Activated CD8-positive, alpha-beta memory T cell treated with anti-CD3 and anti-CD28 coated beads, Interleukin-2, amount 10 ng/mL, durations not matched to agents 7 days and 5 days (primary cell): ENCODE measurements around the gene GFAP. TPM values are rescaled to one million over a fixed set of nuclear protein-coding genes. Genes with fewer than 3 reads are reported as not detected.

Source experiments
- ATAC-seq: fragments of 150-1000 bp; cut with Tn5 transposase; one replicate; pipeline ENCODE4 v1.10.0; 2021; ENCODE audit warnings: moderate library complexity
- CTCF ChIA-PET: fragments of 350-600 bp; sonication (Branson Sonifier 250); formaldehyde crosslinking; loops from one replicate; lab custom pipeline; 2021; ENCODE audit warnings: antibody characterized with exemption; lab: Charles Lee
- DNase-seq: peaks from one replicate; pipeline ENCODE4 v3.0.0-alpha.2; 2020
- H3K27ac Mint-ChIP-seq: one replicate; pipeline ENCODE4 v1.8.0; 2021; ENCODE audit warnings: mild to moderate bottlenecking, mixed read lengths
- H3K27me3 Mint-ChIP-seq: one replicate; pipeline ENCODE4 v1.8.0; 2021; ENCODE audit warnings: mixed read lengths
- H3K36me3 Mint-ChIP-seq: one replicate; pipeline ENCODE4 v1.8.0; 2021; ENCODE audit warnings: mild to moderate bottlenecking, mixed read lengths
- H3K4me1 Mint-ChIP-seq: one replicate; pipeline ENCODE4 v1.8.0; 2021; ENCODE audit warnings: mixed read lengths
- H3K4me3 Mint-ChIP-seq: one replicate; pipeline ENCODE4 v1.8.0; 2021; ENCODE audit warnings: mild to moderate bottlenecking, moderate library complexity, mixed read lengths
- H3K9me3 Mint-ChIP-seq: one replicate; pipeline ENCODE4 v1.8.0; 2022; ENCODE audit warnings: low read depth, mixed read lengths
- total RNA-seq, 2 experiments: library from RNA; stranded (reverse); gene quantifications; one replicate each; pipeline ENCODE4 v1.2.3, GENCODE V29; 2021

The GFAP gene
- total RNA-seq, 2 experiments from 2014 or later, result not detected

DNA sequence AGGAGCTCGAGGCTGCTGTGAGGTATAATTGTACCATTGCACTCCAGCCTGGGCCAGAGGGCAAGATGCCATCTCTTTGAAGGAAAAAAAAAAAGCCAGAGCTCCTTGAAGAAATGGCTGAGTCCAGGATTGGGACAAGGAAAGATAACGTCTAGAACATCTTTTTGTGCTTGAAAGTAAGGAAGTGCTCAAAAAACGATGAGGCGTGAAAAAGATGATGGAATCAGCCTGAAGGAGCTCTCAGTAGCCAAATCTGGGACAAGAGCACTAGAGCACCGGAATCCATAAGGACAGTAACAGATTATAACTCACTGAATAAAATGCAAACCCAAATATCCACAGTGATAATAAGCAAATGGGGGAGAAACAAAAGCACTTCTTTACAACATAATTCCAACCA, 38.2 kb downstream of the GFAP start:
- H3K36me3 Mint-ChIP-seq, result peaks cover 44% of the 10 kb centered on the region
- no peak overlapping the region for H3K4me3 Mint-ChIP-seq
- H3K27me3 Mint-ChIP-seq, result no peaks in the 10 kb centered on the region
- no peak overlapping the region for H3K27ac Mint-ChIP-seq
- CTCF ChIA-PET, result interaction anchor here (0.9 to 3.7 kb wide), 4 partner anchors 11 to 99 kb away, joined by 3 to 29 read pairs (median 7); no protein-coding TSS in a partner anchor
- H3K4me1 Mint-ChIP-seq, result no peaks in the 10 kb centered on the region
- no peaks in the 10 kb centered on the region for H3K9me3 Mint-ChIP-seq
- DNase-seq, result no peak
- no peak for ATAC-seq

DNA sequence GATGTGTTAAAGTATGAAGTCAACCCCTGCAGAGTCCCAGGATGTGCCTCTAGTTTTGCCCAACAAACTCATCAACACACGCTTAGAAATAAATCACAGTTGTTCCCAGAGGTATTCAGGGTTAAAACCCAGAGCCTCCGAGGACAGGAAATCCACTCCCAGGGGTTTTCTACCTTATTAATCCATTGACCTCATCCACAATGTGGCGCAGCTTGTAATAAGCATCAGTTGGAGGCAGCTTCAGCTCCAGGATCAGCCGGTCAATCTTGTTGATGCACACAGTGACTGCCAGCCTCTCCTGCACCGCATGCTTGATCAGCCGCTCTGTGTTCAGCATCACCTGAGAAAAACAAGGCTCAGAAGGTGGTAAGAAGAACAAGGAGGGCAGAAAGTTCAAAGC, 39.5 kb downstream of the GFAP start:
- Mint-ChIP-seq H3K27ac (no peak overlapping the region), H3K4me1 (no peaks in the 10 kb centered on the region), H3K9me3 (no peaks in the 10 kb centered on the region), H3K4me3 (no peak overlapping the region), H3K36me3 (peaks cover 44% of the 10 kb centered on the region), H3K27me3 (no peaks in the 10 kb centered on the region)
- CTCF ChIA-PET, result interaction anchor here (3.2 kb wide), 1 partner anchor 11 kb away, joined by 17 read pairs; no protein-coding TSS in a partner anchor
- DNase-seq (no peak), ATAC-seq (no peak)

DNA sequence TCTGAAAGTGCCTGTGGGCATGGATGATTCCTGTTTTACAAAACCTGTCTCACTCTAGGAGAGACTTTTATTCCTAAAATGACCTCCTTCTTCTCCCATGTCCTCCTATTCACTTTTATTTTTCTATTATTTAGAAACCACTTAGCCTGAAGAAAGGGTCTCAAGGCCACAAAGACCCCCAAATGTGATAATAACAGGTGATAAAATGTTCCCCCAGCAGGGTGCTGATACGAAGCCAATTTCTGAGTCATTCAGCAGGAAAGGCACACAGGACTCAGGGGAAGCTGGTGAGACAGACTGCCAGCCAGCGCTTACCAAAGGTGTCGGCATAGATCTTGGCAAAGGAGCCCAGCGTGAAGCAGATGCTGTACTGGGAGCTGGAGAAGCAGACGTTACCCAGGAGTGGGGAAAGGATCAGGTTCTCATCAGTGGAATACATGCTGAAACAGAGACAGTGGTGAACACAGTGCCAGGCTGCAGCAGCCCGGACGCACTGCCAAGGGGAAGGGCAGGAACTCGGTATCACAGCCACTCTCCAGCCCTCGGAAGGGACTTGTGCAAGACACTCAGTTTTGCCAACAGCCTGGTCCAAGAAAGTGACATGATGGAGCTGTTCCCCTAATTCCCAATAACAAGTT, 43.0 kb downstream of the GFAP start:
- no peaks in the 10 kb centered on the region for H3K4me1 Mint-ChIP-seq
- H3K27ac Mint-ChIP-seq, result no peak overlapping the region
- DNase-seq (no peak), ATAC-seq (no peak)
- H3K9me3 Mint-ChIP-seq, result no peaks in the 10 kb centered on the region
- CTCF ChIA-PET, result interaction anchor here (3.2 kb wide), 1 partner anchor 7 kb away, joined by 17 read pairs; no protein-coding TSS in a partner anchor
- no peaks in the 10 kb centered on the region for H3K27me3 Mint-ChIP-seq
- no peak overlapping the region for H3K4me3 Mint-ChIP-seq
- peaks cover 32% of the 10 kb centered on the region for H3K36me3 Mint-ChIP-seq

DNA sequence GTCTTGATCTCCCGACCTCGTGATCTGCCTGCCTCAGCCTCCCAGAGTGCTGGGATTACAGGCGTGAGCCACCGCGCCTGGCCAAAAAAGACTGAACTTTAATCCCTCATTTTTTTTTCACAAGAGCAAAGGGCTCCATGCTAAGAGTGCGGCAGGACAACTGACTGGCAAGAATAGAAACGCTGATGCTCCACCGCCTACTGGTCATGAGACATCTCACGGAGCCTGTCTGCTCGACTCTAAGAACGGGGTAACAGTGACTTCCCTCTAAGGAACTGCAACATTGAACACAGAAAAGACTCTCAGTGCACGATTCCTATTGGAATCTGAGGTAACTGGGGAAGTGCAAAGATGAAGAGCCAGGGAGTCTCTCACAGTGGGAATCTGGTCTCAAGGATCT, 43.7 kb downstream of the GFAP start:
- H3K4me3 Mint-ChIP-seq, result no peak overlapping the region
- no peaks in the 10 kb centered on the region for H3K27me3 Mint-ChIP-seq
- no peak overlapping the region for H3K27ac Mint-ChIP-seq
- no peak for DNase-seq
- H3K36me3 Mint-ChIP-seq, result peaks cover 29% of the 10 kb centered on the region
- ATAC-seq, result no peak
- H3K9me3 Mint-ChIP-seq, result no peaks in the 10 kb centered on the region
- no peaks in the 10 kb centered on the region for H3K4me1 Mint-ChIP-seq
- CTCF ChIA-PET, result no interaction called here

DNA sequence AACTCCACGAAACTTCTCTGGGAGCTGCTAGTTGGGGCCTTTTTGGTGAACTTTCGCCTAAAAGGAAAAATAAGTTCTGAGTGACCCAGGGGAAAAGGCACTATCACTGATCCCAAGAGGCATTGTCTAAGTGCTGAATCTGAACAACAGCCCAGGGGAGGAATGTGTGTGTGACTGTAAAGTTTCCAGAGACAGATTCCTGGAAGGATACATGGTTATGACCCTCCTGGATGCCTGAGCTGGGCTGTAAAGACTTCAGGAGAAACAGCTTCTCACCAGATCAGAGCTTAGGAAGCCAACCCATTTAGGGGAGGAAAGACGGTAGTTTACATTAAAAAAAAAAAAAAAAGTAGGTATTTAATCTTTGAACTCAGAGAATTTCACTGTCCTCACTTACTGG, 47.5 kb downstream of the GFAP start:
- no peak for ATAC-seq
- peaks cover 1% of the 10 kb centered on the region for H3K4me1 Mint-ChIP-seq
- no peak for DNase-seq
- peaks cover 36% of the 10 kb centered on the region for H3K36me3 Mint-ChIP-seq
- no peaks in the 10 kb centered on the region for H3K27me3 Mint-ChIP-seq
- H3K27ac Mint-ChIP-seq, result no peak overlapping the region
- CTCF ChIA-PET, result interaction anchor here (0.7 to 10.8 kb wide), 7 partner anchors 9 to 334 kb away, joined by 3 to 186 read pairs (median 3); no protein-coding TSS in a partner anchor
- H3K9me3 Mint-ChIP-seq, result no peaks in the 10 kb centered on the region
- H3K4me3 Mint-ChIP-seq, result no peak overlapping the region

DNA sequence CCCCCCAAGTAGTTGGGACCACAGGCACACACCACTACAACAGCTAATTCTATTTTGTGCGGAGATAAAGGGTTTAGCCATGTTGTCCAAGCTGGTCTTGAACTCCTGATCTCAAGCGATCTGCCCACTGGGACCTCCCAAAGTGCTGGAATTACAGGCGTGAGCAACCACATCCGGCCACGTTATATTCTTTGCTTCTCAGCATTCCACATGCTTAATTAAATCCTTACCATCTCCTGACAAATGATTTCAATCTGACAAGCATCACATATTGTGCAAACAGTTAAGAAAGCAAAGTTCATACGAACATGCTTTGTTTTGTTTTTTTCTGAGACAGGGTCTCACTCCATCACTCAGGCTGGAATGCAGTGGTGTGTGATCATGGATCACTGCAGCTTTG, 49.4 kb downstream of the GFAP start:
- ATAC-seq (no peak), DNase-seq (no peak)
- CTCF ChIA-PET, result interaction anchor here (0.6 to 10.8 kb wide), 8 partner anchors 8 to 90 kb away, joined by 3 to 186 read pairs (median 9); no protein-coding TSS in a partner anchor
- H3K9me3 Mint-ChIP-seq, result no peaks in the 10 kb centered on the region
- no peak overlapping the region for H3K27ac Mint-ChIP-seq
- no peak overlapping the region for H3K4me3 Mint-ChIP-seq
- no peaks in the 10 kb centered on the region for H3K27me3 Mint-ChIP-seq
- peaks cover 1% of the 10 kb centered on the region for H3K4me1 Mint-ChIP-seq
- peaks cover 34% of the 10 kb centered on the region for H3K36me3 Mint-ChIP-seq

DNA sequence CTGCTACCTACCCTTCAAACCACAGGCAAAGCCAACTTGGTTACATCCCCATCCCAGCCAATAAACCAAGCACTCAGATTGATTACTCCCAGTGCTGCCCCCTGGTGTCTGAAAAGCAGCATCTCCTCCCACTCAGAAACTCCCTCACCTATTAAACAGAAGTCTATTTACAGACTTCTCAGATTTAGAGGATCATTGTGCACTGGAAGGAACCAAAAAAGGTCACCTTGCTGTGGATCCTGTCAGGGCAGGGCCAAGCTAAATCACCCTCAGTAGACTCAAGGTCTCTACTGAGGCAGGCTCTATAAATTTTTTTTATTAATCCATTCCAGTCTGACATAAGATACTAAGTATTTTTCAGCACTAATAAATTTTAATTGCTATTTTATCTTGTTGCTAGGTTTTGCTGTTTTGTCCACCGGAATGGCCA, 50.1 kb downstream of the GFAP start:
- ATAC-seq (peak; percentile 81), DNase-seq (peak; percentile 77)
- no peak overlapping the region for H3K27ac Mint-ChIP-seq
- no peak overlapping the region for H3K4me3 Mint-ChIP-seq
- peaks cover 35% of the 10 kb centered on the region for H3K36me3 Mint-ChIP-seq
- no peaks in the 10 kb centered on the region for H3K9me3 Mint-ChIP-seq
- H3K27me3 Mint-ChIP-seq, result no peaks in the 10 kb centered on the region
- CTCF ChIA-PET, result interaction anchor here (0.6 to 10.8 kb wide), 10 partner anchors 9 to 136 kb away, joined by 3 to 186 read pairs (median 6); partner anchors contain the start of gene EFTUD2
- H3K4me1 Mint-ChIP-seq, result peaks cover 1% of the 10 kb centered on the region

DNA sequence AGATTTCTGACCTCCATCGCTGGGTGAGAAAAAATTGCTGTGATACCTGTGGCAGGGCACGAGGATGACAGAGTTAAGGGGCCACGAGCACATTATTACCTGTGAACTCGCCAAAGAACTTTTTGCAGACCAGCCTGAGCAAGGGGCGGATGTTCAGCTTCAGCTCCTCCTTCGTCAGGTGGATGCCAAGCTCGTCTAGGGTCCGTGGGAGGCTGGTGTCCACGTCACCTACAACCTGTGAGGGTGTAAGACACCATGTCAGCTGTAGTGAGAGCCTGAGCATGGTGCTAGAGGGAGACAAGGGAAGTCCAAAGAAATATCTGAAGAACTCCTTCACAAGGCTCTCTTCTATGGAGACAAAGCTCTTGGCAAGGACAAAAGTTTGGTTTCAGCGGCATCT, 50.5 kb downstream of the GFAP start:
- H3K27ac Mint-ChIP-seq, result no peak overlapping the region
- DNase-seq (no peak), ATAC-seq (peak; percentile 23)
- CTCF ChIA-PET, result interaction anchor here (0.7 to 10.8 kb wide), 10 partner anchors 8 to 158 kb away, joined by 3 to 186 read pairs (median 6); partner anchors contain the start of gene EFTUD2
- H3K9me3 Mint-ChIP-seq, result no peaks in the 10 kb centered on the region
- no peaks in the 10 kb centered on the region for H3K27me3 Mint-ChIP-seq
- H3K4me1 Mint-ChIP-seq, result peaks cover 1% of the 10 kb centered on the region
- peaks cover 37% of the 10 kb centered on the region for H3K36me3 Mint-ChIP-seq
- H3K4me3 Mint-ChIP-seq, result no peak overlapping the region

DNA sequence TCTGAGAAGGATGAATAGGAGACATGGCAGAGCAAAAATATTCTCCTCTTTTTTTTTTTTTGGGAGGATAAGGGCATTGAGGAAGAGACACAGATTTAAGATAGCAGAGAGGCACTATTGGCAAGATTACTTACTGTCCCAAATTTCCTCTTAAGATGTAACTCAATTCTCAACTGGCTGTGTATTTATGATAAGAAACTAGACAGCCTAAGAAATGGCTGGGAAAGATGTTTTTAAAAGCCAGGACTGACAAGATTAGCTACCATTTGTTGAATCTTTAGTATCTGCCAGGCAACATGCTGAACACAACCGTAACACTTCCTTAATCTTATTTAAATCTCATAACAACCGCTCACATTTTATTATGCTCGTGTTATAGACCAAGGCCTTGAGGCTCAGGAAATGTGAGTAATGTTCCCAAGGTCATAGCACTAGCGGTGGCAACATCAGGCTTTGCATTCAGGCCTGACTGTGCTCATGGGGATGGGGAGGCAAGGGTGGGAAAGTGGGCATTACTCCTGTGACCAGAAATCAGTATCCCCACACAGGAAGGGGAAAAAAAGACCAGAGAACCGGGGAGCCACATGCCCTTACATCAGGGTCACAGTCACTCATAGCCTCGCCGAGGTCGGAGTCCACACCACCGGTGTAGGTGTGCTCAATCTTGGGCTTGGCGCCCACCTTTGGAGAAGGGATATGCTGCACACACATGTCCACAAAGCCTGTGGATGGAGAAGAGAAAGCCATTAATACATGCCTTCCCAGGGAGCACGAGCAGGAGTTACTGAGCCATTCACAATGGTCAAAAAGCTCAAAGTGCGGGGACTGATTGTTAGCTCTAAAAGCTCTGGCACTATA, 52.0 kb downstream of the GFAP start:
- DNase-seq, result no peak
- peaks cover 1% of the 10 kb centered on the region for H3K4me1 Mint-ChIP-seq
- H3K36me3 Mint-ChIP-seq, result peaks cover 38% of the 10 kb centered on the region
- CTCF ChIA-PET, result interaction anchor here (1.2 to 10.8 kb wide), 2 partner anchors 87 to 160 kb away, joined by 3 to 186 read pairs; no protein-coding TSS in a partner anchor
- no peak overlapping the region for H3K27ac Mint-ChIP-seq
- no peak for ATAC-seq
- no peaks in the 10 kb centered on the region for H3K27me3 Mint-ChIP-seq
- H3K4me3 Mint-ChIP-seq, result no peak overlapping the region
- H3K9me3 Mint-ChIP-seq, result no peaks in the 10 kb centered on the region

DNA sequence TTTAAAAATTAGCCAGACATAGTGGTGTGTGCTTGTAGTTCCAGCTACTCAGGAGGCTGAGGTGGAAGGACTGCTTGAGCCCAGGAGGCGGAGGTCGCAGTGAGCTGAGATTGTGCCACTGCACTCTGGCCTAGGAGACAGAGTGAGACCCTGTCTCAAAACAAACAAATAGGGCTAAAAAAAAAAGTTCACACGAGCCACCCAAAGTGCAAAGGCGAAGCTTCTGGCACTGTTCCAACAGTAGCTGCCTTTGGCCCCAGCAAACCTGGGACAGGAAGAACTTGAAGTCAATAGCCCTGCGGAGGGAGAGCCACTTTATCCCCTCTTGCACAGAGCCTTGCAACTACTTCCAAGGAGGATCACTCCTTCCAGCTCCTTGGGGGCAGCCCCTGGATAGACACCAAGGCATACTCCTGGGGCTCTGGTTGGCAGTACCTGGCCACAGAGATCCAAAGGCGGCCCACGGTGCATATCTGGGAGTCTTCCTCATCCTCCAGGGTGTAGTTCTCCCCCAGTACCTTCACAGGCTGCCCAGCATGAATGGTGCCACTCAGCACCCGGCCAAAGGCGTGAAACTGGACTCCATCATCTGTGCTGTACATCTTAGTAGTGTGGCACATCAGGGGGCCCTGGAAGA, 52.9 kb downstream of the GFAP start:
- ATAC-seq (no peak), DNase-seq (no peak)
- CTCF ChIA-PET, result interaction anchor here (1.3 to 10.8 kb wide), 2 partner anchors 58 to 86 kb away, joined by 3 to 186 read pairs; no protein-coding TSS in a partner anchor
- Mint-ChIP-seq H3K36me3 (peaks cover 38% of the 10 kb centered on the region), H3K4me3 (no peak overlapping the region), H3K4me1 (peaks cover 1% of the 10 kb centered on the region), H3K27me3 (no peaks in the 10 kb centered on the region), H3K27ac (no peak overlapping the region), H3K9me3 (no peaks in the 10 kb centered on the region)

DNA sequence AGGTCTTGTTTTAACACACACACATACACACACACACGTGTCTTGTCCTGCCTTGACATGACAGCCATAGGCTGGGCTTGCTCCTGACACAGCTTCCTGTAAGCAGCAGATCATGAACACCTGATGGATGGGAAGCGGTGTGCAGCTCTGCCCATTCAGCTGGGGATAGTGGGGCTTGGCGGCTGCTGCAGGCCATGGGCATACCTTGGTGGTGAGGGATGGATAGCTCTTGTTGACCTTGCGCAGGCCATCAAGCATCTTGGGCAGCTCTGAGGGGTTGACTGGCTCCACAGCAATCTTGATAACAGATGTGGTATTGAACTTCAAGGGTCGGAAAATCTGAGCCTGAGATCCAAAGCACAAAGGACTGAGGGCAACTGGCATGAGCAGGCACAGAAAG, 55.6 kb downstream of the GFAP start:
- no peaks in the 10 kb centered on the region for H3K9me3 Mint-ChIP-seq
- H3K36me3 Mint-ChIP-seq, result peaks cover 46% of the 10 kb centered on the region
- no peaks in the 10 kb centered on the region for H3K4me1 Mint-ChIP-seq
- DNase-seq (no peak), ATAC-seq (no peak)
- H3K27me3 Mint-ChIP-seq, result no peaks in the 10 kb centered on the region
- no peak overlapping the region for H3K4me3 Mint-ChIP-seq
- CTCF ChIA-PET, result interaction anchor here (1.3 to 10.8 kb wide), 2 partner anchors 9 to 83 kb away, joined by 4 to 186 read pairs; no protein-coding TSS in a partner anchor
- H3K27ac Mint-ChIP-seq, result no peak overlapping the region

DNA sequence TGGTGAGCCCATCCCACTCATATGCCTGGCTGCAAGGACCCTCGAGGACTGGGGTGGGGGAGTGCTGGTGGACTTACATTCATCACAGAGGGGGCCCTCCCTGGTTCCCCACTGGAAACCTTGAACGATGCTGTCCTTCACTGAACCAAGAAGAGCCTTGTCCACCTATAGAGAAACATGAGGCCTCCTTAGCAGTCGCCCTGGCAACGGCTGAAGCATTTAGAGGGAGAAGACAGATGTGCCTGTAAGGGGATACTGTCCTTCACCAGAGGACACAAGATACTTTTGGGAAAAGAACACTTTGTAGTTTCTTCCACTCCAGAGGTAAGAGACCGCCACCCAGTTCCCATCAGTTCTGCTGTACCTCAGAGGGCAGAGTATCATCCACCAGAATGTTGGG, 61.1 kb downstream of the GFAP start:
- Mint-ChIP-seq H3K4me3 (no peak overlapping the region), H3K36me3 (peaks cover 33% of the 10 kb centered on the region), H3K27me3 (no peaks in the 10 kb centered on the region), H3K27ac (no peak overlapping the region), H3K4me1 (no peaks in the 10 kb centered on the region), H3K9me3 (no peaks in the 10 kb centered on the region)
- ATAC-seq (no peak), DNase-seq (no peak)
- CTCF ChIA-PET, result interaction anchor here (1.0 to 2.2 kb wide), 3 partner anchors 14 to 341 kb away, joined by 3 to 6 read pairs (median 3); no protein-coding TSS in a partner anchor
